ENCODE measurements around the gene GCNT1.
"Not testable (repeated sequence)": the region's sequence is repeated elsewhere in the genome, so short reads cannot be mapped to it uniquely, and the experiment has no call there.

GCNT1 gene

GRCh38 chr9:76493496-76493895, 34.5 kb downstream of the GCNT1 start:
- DNase-seq = not testable (repeated sequence)

GRCh38 chr9:76500061-76500460, 41.1 kb downstream of the GCNT1 start:
- no peak for DNase-seq

GRCh38 chr9:76502746-76503145, 43.8 kb downstream of the GCNT1 start:
- DNase-seq = no peak

- no peak for DNase-seq
Measured at GRCh38 chr9:76510041-76510440, 51.1 kb downstream of the GCNT1 start.

GRCh38 chr9:76510446-76510845, 51.5 kb downstream of the GCNT1 start:
- no peak for DNase-seq

- no peak for DNase-seq
Measured at GRCh38 chr9:76512826-76513225, 53.8 kb downstream of the GCNT1 start.

GRCh38 chr9:76516350-76516749, 57.4 kb downstream of the GCNT1 start:
- DNase-seq = no peak

- no peak for DNase-seq
Measured at GRCh38 chr9:76516871-76517270, 57.9 kb downstream of the GCNT1 start.

- no peak for DNase-seq
Measured at GRCh38 chr9:76519075-76519835, 60.3 kb downstream of the GCNT1 start.

- DNase-seq = no peak
Measured at GRCh38 chr9:76521244-76521681, 62.3 kb downstream of the GCNT1 start.

GRCh38 chr9:76521906-76522305, 62.9 kb downstream of the GCNT1 start:
- DNase-seq = no peak

GRCh38 chr9:76523617-76524200, 64.7 kb downstream of the GCNT1 start:
- DNase-seq = not testable (repeated sequence)

- DNase-seq = no peak
Measured at GRCh38 chr9:76525196-76525595, 66.2 kb downstream of the GCNT1 start.

GRCh38 chr9:76526026-76526425, 67.0 kb downstream of the GCNT1 start:
- no peak for DNase-seq

GRCh38 chr9:76528056-76528455, 69.1 kb downstream of the GCNT1 start:
- no peak for DNase-seq

- no peak for DNase-seq
Measured at GRCh38 chr9:76528642-76529190, 69.7 kb downstream of the GCNT1 start.

- no peak for DNase-seq
Measured at GRCh38 chr9:76529653-76530052, 70.7 kb downstream of the GCNT1 start.

GRCh38 chr9:76530458-76531110, 71.6 kb downstream of the GCNT1 start:
- DNase-seq = no peak

- no peak for DNase-seq
Measured at GRCh38 chr9:76531231-76531780, 72.3 kb downstream of the GCNT1 start.

GRCh38 chr9:76532877-76533276, 73.9 kb downstream of the GCNT1 start:
- not testable (repeated sequence) for DNase-seq

- DNase-seq = no peak
Measured at GRCh38 chr9:76534026-76534425, 75.0 kb downstream of the GCNT1 start.

- no peak for DNase-seq
Measured at GRCh38 chr9:76537150-76537646, 78.2 kb downstream of the GCNT1 start.

- DNase-seq = no peak
Measured at GRCh38 chr9:76539180-76539579, 80.2 kb downstream of the GCNT1 start.
